ENCODE results near the gene SCAMP3. TPM values are rescaled to one million over a fixed set of nuclear protein-coding genes. Genes with fewer than 3 reads are reported as not detected.

SCAMP3 gene
- 45.5 TPM for total RNA-seq

DNA sequence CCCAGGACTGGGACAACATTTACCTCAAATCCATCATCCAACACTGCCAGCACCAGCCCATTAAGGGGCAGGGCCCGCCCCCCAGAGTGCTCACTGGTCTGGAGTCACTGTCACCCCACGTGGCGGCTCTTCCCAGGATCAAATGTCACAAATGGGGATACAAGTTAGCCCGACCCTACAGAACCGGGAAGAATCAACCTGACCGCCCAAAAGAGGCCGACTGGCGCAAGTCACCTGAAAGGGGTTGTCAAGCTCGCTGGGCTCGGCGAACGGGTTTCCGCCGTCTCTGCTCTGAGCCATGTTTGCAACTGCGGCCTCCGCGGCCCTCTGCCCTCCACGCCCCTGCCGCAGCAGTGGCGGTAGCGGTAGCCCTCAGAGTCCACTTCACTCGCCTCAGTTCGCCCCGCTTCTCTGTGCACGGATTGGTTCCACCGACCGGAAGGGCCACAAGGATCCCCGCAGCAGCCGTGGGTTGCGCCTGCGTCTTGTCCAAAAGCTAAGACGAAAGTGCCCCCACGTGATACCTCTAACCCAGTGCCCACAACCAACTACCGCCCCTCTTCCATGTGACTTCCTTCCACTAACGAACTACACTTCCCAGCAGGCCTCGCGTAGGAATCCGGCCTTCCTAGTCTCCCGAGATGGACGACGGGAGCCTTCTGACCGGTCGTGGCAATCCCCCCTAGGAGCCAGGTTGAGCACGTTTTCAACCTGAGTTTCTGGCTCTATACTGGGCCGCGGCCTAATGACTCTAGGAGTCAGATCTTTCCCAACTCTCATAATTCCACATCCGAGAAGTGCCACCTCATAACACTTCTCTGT is at the start of gene SCAMP3:
Gene SCAMP3 (minus strand): TSS at position 509 of the 822 bp plus-strand sequence. CDS start 209 bp downstream, at position 300.

DNA sequence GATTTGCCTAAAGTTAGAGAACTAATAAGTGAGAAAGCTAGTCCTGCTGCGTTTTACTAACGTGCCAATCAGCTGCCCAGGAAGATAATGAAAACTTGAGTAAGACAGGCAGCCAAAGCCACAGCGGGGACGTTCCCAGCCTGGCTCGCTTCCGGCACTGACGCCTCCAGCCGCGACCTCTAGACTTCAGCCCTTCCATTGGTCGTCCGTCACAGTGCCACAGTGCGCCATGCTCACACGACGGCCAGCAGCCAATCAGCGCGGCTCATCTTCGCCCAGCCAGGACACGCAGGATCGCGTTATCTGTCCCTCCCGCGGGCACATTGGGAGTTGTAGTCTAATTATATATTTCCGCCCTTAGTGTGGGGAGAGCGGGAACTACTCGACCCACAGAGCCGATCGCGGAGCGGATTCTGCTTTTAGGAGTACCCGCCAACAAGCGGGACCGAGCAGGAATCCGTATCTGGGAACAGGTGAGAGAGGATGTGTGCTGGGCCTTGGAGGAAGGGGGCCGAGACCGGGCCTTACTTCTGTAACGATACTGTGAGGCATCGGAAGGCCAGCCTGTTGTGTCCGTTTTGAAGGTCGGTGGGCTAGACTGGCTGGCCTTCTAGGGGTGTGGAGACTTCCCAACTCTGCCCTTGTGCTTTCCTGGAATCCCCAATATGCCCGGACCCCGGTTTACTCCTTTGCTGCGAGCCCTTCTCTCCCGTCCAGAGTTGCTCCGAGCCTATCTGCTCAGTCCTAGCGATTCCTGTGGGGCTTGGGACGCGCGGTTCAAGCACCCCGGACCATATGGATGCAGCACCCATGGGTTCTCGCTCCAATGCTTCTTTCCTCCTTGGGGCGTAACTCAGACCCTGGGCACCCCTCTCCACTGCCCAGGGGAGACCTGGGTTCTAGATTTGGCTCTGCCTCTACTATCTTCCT is 46.6 kb upstream of the SCAMP3 start, which contains the start of gene FDPS:
Gene FDPS (plus strand): TSS at position 374 of the 930 bp plus-strand sequence. CDS start 924 bp downstream, outside the sequence.

DNA sequence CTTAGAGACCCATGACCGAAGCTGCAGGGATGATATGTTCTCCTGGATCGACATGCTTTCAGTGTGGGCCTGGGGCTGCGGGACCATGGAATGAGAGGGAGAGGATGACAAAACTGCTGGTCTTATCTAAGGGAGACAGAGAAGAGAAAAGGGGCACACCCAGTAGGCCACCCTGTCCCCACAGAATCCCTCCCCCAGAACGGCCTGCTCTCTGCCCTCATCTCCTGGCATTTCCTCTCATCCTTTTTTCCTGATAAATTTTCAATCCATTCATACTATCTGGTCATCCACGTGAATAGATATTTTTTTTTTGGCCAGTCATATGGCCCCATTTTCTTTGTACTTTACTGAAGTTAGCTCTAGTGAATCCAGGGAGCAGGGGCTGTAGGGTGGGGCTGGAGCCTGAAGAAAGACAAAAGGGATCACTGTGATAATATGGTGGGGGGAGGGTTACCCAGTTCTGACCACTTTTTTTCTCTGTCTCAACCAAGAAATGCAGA is 39.2 kb upstream of the SCAMP3 start, which contains the start of gene PKLR:
Gene PKLR (minus strand): TSS at position 97 of the 500 bp plus-strand sequence. CDS start 43 bp downstream, at position 54.

DNA sequence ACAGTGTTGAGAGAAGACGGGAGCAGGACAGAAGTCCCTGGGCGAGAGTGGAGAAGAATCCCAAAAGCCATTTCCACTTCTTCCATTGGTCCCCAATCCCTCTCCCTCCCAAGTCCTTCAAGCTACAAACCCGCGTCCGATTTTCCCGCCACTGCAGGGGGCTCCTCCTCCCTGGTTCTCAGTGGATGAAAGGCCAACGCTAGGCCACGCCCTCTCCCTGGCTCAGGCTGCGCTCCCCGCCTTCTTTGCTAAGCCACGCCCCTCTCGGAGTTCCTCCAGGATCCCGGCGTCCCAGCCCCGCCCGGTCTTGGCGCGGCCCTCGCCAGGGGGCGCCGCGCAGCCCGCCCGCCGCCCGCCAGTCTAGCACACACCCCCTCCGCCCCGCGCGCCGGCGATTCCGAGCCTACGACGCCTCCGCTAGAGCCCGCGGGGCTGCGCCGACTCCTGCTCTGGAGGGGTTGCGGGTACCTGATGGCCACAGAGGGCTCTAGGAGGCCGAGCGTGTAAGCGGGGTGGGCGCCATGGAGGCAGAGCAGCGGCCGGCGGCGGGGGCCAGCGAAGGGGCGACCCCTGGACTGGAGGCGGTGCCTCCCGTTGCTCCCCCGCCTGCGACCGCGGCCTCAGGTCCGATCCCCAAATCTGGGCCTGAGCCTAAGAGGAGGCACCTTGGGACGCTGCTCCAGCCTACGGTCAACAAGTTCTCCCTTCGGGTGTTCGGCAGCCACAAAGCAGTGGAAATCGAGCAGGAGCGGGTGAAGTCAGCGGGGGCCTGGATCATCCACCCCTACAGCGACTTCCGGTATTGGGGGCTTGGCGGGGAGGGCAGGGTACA is 15.1 kb upstream of the SCAMP3 start, which contains the start of gene HCN3:
Gene HCN3 (plus strand): TSS at position 394 of the 832 bp plus-strand sequence. CDS start 128 bp downstream, at position 522.

DNA sequence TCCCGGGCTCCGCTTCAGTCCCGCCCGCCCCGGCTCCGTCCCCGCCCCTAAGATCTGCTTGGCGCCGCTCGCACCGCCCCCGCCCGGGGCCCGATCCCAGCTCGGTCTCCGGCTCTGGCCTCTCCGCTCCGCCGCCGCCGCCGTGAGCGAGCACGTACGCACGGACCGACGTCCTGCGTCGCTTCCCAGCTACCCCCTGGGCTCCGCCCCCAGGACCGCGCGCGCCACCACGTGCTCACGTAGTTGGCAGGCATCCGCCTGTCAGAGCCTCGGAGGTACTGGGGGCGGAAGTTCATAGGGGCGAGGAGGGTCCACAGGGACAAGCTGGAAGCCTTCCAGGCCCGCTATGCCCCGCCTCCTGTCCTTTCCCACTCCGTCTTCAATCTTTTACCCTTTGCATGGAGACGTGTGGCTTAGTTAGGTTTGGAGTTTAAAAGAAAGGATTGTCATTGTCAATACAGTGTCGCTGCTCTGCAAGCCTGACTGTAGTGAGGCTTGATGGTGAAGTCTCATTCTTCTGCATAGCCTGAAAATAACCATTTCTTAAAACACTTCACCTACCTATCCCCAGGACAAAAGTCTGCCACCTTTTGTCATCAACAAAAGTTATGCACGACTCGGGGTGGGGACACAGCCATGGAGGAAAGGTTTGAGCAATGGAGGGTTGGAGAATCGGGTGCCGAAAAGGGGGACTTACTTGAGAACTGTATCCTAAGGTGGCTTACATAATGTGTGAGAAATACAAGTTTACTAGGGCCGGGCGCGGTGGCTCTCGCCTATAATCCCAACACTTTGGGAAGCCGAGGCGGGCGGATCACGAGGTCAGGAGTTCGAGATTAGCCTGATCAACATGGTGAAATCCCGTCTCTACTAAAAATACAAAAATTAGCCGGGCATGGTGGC is 11.4 kb upstream of the SCAMP3 start, which contains the start of gene CLK2:
Gene CLK2 (minus strand): TSS at position 162 of the 903 bp plus-strand sequence. CDS start 2,527 bp downstream, outside the sequence.

DNA sequence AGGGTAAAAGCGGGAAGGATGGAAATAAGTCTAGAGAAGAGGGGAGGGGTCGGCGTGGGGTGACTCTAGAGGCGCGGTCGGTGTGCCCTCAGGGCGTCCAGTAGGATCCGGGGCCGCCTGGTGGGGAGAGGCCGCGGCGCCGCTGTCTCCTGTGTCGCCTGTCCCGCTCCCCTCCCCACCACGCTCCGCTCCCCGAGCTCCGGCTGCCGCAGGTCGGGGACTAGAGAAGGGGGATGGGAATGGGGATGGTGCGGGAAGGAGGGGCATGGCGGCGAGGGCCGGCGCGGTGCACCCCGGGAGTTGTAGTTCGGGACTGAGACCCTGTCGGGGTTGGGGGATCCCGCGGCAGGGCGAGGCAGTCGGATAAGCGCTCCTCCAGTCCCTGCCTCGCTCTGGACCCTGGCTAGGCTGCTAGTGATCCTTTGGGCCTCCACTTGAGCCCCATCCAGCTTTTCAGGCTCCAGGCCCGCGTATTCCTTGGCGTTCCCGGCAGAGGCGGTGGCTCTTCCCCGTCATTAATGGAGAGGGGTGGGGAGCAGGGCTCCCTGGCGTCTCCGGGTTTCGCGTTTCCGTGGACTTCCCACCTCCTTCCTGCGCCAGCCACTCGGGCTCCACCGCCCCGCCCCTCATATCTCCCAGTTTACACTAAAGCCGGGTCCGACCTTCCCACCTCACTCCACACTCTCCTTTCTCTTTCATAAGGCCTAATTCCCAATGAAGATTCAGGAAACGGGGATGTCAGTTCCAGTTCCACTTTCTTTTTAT is 6.7 kb downstream of the SCAMP3 start, which contains the start of gene ENTREP3:
Gene ENTREP3 (minus strand): TSS at position 241 of the 765 bp plus-strand sequence. CDS start 606 bp downstream, outside the sequence.

DNA sequence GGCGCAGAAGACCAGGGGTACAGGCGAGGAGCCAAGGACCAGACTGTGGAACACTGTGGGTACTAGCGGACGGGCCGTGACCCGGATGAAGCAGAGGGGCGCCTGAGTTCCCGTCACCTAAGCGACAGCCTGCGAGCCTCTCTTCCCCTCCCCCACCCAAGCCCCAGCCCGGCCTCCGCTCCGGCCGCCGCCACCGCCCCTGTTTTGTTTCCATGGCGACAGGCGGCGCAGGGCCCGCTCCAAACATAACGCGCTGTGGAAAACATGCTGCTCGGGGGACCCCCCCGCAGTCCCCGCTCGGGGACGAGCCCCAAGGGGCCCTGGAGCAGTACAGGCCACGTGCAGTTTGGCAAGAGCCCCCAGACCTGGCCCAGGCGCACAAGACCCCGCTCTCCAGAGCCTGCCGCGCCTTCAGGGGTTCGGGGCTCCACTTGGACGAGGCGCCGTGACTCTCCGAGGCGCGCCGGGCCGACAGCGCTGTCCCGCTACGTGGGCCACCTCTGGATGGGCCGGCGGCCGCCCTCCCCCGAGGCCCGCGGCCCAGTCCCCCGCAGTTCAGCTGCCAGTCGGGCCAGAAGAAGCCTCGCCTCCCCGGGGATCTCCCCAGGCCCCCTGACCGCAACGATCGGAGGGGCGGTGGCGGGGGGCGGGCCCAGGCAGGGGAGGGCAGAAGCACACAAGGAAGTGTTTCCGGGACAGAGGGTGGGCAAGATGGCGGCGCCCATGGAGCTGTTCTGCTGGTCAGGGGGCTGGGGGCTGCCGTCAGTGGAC is 53.4 kb downstream of the SCAMP3 start, which contains the start of gene MTX1:
Gene MTX1 (plus strand): TSS at position 155 of the 771 bp plus-strand sequence. CDS start 110 bp downstream, at position 265.

DNA sequence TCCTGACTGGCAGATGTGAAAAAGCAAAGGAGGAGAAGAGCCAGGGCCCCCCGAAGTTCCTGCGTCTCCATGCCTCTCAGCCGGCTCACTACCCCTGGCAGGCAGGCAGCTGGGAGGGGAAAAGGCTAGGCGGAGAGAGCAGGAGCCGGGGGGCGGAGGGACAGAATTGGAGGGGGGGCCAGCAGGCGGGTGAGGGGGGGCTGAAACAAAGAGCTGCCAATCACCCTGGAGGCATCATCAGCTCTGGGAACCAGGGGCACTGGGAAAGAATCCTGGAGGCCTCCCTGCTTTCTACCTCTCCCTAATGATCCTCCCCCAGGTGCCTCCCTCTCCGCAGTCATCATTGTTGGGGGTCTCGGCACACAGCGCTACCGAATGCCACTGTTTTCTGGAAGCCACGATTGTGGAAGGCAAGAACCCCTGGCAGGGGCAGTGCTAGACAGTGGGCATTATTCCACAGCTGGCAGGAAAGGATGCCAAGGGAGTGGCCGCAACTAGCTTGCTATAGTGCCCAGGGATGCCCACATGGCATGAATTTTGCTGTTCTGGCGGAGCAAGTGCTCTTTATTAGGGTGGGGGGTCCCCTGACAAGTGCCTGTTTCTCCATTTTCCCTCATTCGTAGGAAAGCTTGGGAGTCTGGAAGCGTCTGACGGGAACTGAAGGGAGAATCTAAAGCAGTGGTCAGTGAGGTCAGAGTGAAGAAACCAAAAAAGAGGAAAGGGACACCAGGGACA is 54.2 kb downstream of the SCAMP3 start, which contains the start of gene THBS3:
Gene THBS3 (minus strand): TSS at position 92 of the 735 bp plus-strand sequence. CDS start 21 bp downstream, at position 71.

Other genes starting within 250 kb of the SCAMP3 start
- gene DCST2, start 228.6 kb downstream of the SCAMP3 start, total RNA-seq, result 0.53 TPM
- gene DCST1, start 228.5 kb downstream of the SCAMP3 start, total RNA-seq, result not detected
- 49.9 TPM for gene ADAM15, start 211.0 kb downstream of the SCAMP3 start, total RNA-seq
- gene EFNA4, start 198.6 kb downstream of the SCAMP3 start, total RNA-seq, result 11.8 TPM
- 6.0 TPM for gene EFNA3, start 183.5 kb downstream of the SCAMP3 start, total RNA-seq
- 74.2 TPM for gene EFNA1, start 134.5 kb downstream of the SCAMP3 start, total RNA-seq
- 33.7 TPM for gene SLC50A1, start 126.5 kb downstream of the SCAMP3 start, total RNA-seq
- gene DPM3, start 121.8 kb downstream of the SCAMP3 start, total RNA-seq, result 33.9 TPM
- gene KRTCAP2, start 89.1 kb downstream of the SCAMP3 start, total RNA-seq, result 80.7 TPM
- 2.3 TPM for gene TRIM46, start 88.5 kb downstream of the SCAMP3 start, total RNA-seq
- 27.5 TPM for gene THBS3, start 54.5 kb downstream of the SCAMP3 start, total RNA-seq
- 41.6 TPM for gene MTX1, start 53.7 kb downstream of the SCAMP3 start, total RNA-seq
- gene ENTREP3, start 6.9 kb downstream of the SCAMP3 start, total RNA-seq, result 12.8 TPM
- gene CLK2, start 11.1 kb upstream of the SCAMP3 start, total RNA-seq, result 63.5 TPM
- gene HCN3, start 15.1 kb upstream of the SCAMP3 start, total RNA-seq, result 4.6 TPM
- gene PKLR, start 39.1 kb upstream of the SCAMP3 start, total RNA-seq, result 3.3 TPM
- 111 TPM for gene FDPS, start 46.5 kb upstream of the SCAMP3 start, total RNA-seq
- 27.9 TPM for gene RUSC1, start 58.5 kb upstream of the SCAMP3 start, total RNA-seq

Data from metanephros (tissue), 1 donor.